ENCODE results near the gene MYO16.
"Not testable (repeated sequence)": the region's sequence is repeated elsewhere in the genome, so short reads cannot be mapped to it uniquely, and the experiment has no call there.

Gene MYO16

GRCh38 chr13:108991416-108991815 lies 362.0 kb downstream of the MYO16 start:
- not testable (repeated sequence) for DNase-seq

DNA sequence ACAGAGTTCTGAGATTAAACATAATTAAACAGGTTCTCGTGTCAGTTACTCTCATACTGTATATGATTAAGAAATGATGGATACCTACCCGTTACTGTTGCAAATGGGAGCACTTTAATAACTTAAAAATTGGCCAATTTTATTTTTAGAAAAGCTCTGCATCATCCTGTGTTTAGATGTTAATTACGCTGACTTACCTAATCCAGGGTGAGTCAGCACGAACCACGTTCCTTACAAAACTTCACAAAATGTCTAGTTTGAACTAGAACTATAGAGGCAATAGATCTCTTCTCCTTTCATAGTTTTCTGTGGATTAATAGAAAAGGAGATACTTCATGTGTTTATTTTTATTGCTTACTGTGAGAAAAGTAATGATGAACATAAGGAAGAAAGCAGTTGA lies 363.9 kb downstream of the MYO16 start:
- DNase-seq: no peak

- DNase-seq: no peak
These were observed 367.0 kb downstream of the MYO16 start for GRCh38 chr13:108996430-108996829.

GRCh38 chr13:109000207-109000606 lies 370.8 kb downstream of the MYO16 start:
- DNase-seq: no peak

GRCh38 chr13:109002934-109003333 lies 373.5 kb downstream of the MYO16 start:
- no peak for DNase-seq

DNA sequence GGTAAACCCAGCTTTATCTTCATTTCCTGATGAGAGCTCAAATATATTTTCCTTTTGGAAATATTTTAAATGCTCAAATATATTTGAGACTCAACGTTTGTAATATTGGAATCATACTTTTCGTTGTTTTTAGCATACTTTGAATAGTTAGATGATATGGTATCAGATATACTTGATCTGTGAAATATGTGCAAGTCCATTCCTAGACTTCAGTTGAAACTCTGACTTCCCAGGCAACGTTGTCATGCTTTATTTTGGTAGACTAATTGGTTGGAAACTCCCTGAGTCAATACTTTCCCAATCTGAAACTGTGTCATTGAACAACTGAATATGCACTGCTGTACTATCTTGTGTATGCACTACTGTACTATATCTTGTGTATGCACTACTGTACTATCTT lies 378.5 kb downstream of the MYO16 start:
- DNase-seq: no peak

DNA sequence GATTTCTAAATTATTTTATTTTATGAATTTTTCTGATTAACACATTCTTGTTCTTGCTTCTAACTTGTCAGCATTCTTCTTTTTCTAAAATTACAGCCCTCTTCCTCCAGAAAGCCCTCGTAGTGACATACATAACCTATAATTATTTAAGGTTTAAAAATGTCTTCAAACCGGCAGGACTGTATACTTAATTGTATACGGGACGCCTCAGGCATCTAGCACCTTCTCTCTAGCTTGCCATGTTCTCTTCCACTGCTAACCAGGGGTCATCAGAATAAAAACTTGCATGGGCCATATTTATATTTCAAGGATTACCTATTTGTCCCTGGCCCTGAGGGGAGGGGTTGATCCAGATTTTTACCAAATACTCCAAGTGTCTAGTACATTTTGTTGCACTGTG lies 380.3 kb downstream of the MYO16 start:
- no peak for DNase-seq

DNA sequence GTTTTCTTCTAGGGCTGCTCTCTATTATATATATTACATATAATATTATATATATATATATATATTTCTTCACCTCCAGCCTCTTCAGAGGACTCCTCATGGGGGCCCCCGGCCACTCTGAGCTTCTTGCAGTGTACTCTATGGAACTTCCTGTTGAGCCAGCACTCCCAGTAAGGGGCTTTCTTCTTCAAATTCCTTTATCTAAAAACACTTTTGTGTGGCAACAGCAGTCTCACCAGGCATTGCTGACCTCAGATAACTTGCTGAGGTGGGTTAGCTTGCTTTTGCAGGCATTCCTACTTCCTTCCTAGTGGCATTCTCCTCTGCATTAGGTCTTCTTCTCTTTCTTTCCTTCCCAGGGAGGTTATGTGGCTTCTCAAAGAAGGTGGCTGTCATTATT lies 381.5 kb downstream of the MYO16 start:
- DNase-seq: no peak

DNA sequence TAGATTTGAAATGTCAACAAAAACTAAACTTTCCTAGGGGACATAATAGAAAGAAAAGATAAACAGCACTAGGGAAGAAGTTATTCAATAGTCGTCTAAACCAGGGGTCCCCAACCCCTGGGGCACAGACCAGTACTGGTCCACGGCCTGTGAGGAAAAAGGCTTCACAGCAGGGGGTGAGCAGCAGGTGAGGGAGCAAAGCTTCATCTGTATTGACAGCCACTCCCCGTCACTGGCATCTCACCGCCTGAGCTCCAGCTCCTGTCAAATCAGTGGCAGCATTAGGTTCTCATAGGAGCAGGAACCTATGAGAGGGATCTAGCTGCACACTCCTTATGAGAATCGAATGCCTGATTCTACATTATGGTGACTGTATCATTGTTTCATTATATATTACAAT lies 382.7 kb downstream of the MYO16 start:
- no peak for DNase-seq

- no peak for DNase-seq
These were observed 392.1 kb downstream of the MYO16 start for GRCh38 chr13:109021558-109021957.

DNA sequence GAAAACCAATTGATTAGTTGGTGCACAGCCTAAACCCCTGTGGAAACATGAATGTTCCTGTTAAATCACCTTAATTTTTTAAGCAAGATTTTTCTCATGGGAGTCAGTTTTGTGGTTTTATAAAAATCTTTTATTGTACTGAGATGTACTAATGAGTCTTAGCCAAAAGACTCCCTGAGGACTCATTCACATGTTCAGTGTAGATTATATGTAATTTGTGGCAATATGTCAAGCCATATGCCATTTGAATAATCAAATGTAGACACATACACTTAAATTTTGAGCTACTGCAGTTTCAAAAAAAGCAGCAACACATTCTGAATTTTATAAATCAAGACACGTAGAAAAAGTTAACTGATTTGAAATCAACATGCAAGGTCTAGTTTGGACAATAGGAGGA lies 395.2 kb downstream of the MYO16 start:
- no peak for DNase-seq

- DNase-seq: no peak
These were observed 396.9 kb downstream of the MYO16 start for GRCh38 chr13:109026266-109026665.

GRCh38 chr13:109028624-109029023 lies 399.2 kb downstream of the MYO16 start:
- no peak for DNase-seq

- no peak for DNase-seq
These were observed 403.7 kb downstream of the MYO16 start for GRCh38 chr13:109033090-109033489.

GRCh38 chr13:109036078-109036780 lies 406.8 kb downstream of the MYO16 start:
- DNase-seq: no peak

- DNase-seq: no peak
These were observed 414.2 kb downstream of the MYO16 start for GRCh38 chr13:109043636-109044035.

GRCh38 chr13:109055850-109056249 lies 426.4 kb downstream of the MYO16 start:
- no peak for DNase-seq

- DNase-seq: no peak
These were observed 428.7 kb downstream of the MYO16 start for GRCh38 chr13:109058087-109058486.

DNA sequence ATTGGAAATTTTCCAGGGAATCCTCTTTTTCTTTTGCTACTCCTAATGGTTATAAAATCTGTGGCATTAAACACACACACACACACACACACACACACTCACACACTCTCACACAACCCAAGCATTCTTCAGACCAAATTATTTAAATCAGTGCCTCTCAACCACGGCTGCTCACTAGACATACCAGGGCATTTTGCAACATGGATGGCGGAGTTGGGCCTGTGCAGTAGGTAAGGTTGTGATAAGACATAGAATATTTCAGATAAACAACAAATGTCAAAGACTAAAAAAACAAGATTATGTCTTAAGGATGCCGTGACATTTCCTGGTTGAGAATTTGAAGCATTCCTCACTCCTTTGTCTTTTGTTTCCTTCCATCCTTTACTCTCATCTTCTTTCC lies 443.1 kb downstream of the MYO16 start:
- no peak for DNase-seq

DNA sequence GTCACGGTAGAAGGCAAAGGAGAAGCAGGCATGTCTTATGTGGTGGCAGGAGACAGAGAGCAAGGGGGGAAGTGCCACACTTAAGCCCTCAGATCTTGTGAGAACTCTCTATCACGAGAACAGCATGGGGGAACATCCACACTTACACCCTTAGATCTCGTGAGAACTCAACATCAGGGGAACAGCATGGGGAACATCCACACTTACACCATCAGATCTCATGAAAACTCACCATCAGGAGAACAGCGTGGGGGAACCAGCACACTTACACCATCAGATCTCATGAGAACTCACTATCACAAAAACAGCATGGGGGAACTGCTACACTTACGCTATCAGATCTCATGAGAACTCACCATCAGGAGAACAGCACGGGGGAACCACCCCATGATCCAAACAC lies 445.0 kb downstream of the MYO16 start:
- DNase-seq: no peak

DNA sequence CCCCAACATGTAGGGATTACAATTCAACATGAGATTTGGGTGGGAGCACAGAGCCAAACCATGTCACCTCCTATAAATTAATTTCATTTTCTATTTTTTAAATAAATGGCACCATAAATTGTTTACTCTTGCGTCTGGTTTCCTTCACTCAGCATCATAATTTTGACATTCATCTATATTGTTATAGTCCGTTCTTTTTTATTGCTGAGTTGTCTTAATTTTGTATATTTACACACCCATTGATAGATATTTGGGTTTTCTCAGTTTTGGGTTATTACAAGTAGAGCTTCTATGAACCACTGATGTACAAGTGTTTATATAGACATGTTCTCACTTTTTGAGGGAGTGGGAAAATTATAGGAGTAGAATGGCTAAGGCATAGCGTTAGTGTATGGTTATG lies 445.4 kb downstream of the MYO16 start:
- no peak for DNase-seq

DNA sequence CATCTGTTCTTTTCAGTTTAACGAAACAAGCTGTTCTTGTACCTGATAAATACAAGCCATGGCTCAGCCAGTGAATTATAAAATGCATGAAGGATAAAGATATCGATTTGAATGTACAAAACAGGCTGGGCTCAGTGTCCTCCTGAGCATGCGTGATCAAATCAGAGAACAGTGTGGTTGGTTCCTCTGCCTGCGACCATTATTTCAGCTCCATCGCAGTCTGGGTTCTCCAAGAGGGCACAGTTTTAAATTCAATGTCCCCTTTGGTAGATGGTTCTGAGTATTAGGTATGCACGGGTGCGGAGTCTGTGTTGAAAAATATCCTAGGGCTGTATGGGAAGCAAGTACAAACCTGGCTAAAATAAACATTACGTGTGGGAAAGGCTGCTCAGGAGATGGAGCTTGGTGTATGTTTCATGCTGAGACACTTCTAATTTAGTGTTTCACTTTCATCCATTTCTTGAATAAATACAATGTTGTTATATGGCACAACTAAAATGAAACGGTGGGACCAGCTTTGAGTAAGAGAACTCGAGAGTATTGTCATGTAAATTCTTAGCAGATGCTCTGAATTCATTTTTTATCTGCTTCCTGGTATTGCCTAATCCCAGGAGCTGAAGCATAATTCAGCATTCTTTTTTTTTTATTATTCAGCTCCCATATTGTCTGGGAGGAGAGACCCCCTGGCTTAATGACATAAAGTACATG lies 458.7 kb downstream of the MYO16 start:
- no peak for DNase-seq

DNA sequence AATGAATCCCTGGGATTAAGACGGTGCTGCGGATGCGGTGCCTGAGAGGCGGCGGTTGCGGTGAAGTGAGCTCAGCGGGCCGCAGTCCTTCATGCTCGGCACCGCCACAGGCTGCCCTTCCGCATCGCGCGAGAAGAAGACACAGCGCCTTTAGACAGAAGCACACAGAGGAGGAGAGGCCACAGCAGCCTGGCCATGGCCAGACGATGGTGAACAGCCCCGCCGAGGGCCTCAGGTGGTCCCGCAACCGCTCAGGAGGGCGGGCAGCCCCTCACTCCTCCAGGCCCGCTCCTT lies 459.2 kb downstream of the MYO16 start:
- no peak for DNase-seq

GRCh38 chr13:109090796-109091195 lies 461.4 kb downstream of the MYO16 start:
- no peak for DNase-seq

- DNase-seq: no peak
These were observed 461.8 kb downstream of the MYO16 start for GRCh38 chr13:109091249-109091648.
